ENCODE data around the gene ZFAND3.

DNA sequence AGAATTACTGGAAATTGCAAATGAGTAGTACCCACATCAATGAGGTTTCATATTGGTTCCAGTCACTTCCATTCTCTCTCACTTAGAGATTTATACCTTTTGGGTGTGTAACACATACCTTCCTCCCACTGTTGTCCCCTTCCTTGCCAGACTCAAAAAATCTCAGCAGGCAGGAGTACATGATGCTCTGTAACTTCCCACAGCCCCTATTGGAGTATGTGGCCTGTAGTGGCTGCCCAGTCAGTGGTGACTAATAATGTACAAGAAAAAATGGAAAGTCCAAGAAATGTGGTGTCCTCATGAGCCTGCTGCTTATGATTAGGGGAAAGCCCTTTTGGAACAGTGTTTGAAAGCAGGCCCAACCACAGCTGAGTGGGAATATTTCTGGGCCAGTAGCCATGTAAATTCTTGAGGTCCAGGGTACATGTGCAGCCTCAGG, 312.0 kb downstream of the ZFAND3 start:
- TF ChIP-seq, protein P1, sequence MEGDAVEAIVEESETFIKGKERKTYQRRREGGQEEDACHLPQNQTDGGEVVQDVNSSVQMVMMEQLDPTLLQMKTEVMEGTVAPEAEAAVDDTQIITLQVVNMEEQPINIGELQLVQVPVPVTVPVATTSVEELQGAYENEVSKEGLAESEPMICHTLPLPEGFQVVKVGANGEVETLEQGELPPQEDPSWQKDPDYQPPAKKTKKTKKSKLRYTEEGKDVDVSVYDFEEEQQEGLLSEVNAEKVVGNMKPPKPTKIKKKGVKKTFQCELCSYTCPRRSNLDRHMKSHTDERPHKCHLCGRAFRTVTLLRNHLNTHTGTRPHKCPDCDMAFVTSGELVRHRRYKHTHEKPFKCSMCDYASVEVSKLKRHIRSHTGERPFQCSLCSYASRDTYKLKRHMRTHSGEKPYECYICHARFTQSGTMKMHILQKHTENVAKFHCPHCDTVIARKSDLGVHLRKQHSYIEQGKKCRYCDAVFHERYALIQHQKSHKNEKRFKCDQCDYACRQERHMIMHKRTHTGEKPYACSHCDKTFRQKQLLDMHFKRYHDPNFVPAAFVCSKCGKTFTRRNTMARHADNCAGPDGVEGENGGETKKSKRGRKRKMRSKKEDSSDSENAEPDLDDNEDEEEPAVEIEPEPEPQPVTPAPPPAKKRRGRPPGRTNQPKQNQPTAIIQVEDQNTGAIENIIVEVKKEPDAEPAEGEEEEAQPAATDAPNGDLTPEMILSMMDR (IDR thresholded peaks at IDR 0.05): no peak
- no peak for TF ChIP-seq POLR2AphosphoS5 (IDR thresholded peaks at IDR 0.05; ENCODE audit: insufficient read depth in 1 of 2, low read depth in 1 of 2)
